K562 (cell line): Measurements from ENCODE around the gene HSPA1L. TPM values are rescaled to one million over a fixed set of nuclear protein-coding genes. Genes with fewer than 3 reads are reported as not detected.
"Not testable (repeated sequence)": the region's sequence is repeated elsewhere in the genome, so short reads cannot be mapped to it uniquely, and the experiment has no call there.

ENCODE experiments used
- ATAC-seq: fragments of 200-7000 bp; cut with Tn5 transposase; 3 replicates; pipeline ENCODE4 v1.9.1; 2020; ENCODE audit warnings: moderate library complexity
- BruUV-seq: library from RNA; stranded (reverse); fragments of 400-500 nt; replicated peaks from 2 replicates; lab custom pipeline; 2021; lab: Mats Ljungman, UMichigan
- CTCF ChIA-PET: fragments of 300-600 bp; formaldehyde crosslinking; extraction: SDS; loops from one replicate; lab custom pipeline; 2021; ENCODE audit warnings: low intra/inter-chr PET ratio; lab: Yijun Ruan, JAX
- POLR2A ChIA-PET: fragments of 300-600, 350-650 bp; sonication (Branson Sonifier 250); formaldehyde crosslinking; extraction: SDS; loops from one replicate; lab custom pipeline; 2021; ENCODE audit warnings: antibody characterized with exemption, inconsistent platforms; lab: Yijun Ruan, JAX
- DNase-seq, 4 experiments: peaks; one replicate each; pipeline versions ENCODE4 v3.0.0 to v3.0.0-alpha.2; 2011 to 2018; ENCODE audit warnings: low spot score in 3 of 4, mixed read lengths in 3 of 4; ENCODE audit errors: extremely low read depth in 1 of 4
- FAIRE-seq: peaks from 2 replicates; lab custom pipeline; 2011; peaks lifted over from hg19 to GRCh38; lab: Jason Lieb, UNC
- H2AFZ ChIP-seq: 2 replicates; pipeline ENCODE4 v1.6.0; 2011; ENCODE audit warnings: low read depth, low read length, control low read depth, inconsistent platforms
- H3K27ac ChIP-seq: fragments of 200-600 bp; 3 replicates; pipeline ENCODE4 v1.8.0; 2011; ENCODE audit warnings: low read depth, mild to moderate bottlenecking, control low read depth, inconsistent platforms, low read length, moderate library complexity, mixed read lengths; ENCODE audit errors: extremely low read depth
- H3K27me3 ChIP-seq, 2 experiments: fragments of 300-600 bp in 1 of 2; 2 replicates in 1 of 2; 3 replicates in 1 of 2; pipeline versions ENCODE4 v1.6.0 to v1.8.0; 2011; ENCODE audit warnings: inconsistent platforms in 2 of 2, low read length in 2 of 2, mild to moderate bottlenecking in 1 of 2, mixed read lengths in 1 of 2, moderate library complexity in 1 of 2; ENCODE audit not compliant: control insufficient read depth in 2 of 2, insufficient read depth in 2 of 2
- H3K36me3 ChIP-seq: fragments of 300-600 bp; 3 replicates; pipeline ENCODE4 v1.8.0; 2011; ENCODE audit warnings: mild to moderate bottlenecking, low read length, inconsistent platforms; ENCODE audit not compliant: control insufficient read depth, insufficient read depth
- H3K4me1 ChIP-seq, 2 experiments: fragments of 200-600 bp in 1 of 2; replicated peaks in 1 of 2; 2 replicates in 1 of 2; 3 replicates in 1 of 2; pipeline versions ENCODE4 v1.5.1 to v1.8.0; 2011; ENCODE audit warnings: inconsistent platforms in 2 of 2, low read length in 2 of 2, mild to moderate bottlenecking in 1 of 2, mixed read lengths in 1 of 2, moderate library complexity in 1 of 2; ENCODE audit not compliant: control insufficient read depth in 2 of 2, insufficient read depth in 2 of 2
- H3K4me2 ChIP-seq: 2 replicates; pipeline ENCODE4 v1.6.1; 2011; ENCODE audit warnings: low read length, control low read depth, inconsistent platforms, mixed read lengths; ENCODE audit not compliant: insufficient read depth
- H3K4me3 ChIP-seq: fragments of 200-600 bp; sonication (generic), shearing (Covaris generic); 2 replicates; pipeline ENCODE4 v1.5.1; 2016; ENCODE audit warnings: control low read depth, inconsistent platforms
- H3K79me2 ChIP-seq: fragments of 200-600 bp; 3 replicates; pipeline ENCODE4 v1.8.0; 2011; ENCODE audit warnings: low read length, inconsistent platforms; ENCODE audit not compliant: control insufficient read depth, insufficient read depth
- H3K9ac ChIP-seq, 2 experiments: 2 replicates each; pipeline versions ENCODE4 v1.6.0 to v1.6.1; 2011; ENCODE audit warnings: low read depth in 2 of 2, low read length in 2 of 2, control low read depth in 1 of 2, inconsistent platforms in 1 of 2, mild to moderate bottlenecking in 1 of 2, mixed read lengths in 1 of 2; ENCODE audit not compliant: insufficient read depth in 1 of 2
- H3K9me1 ChIP-seq: one replicate; pipeline ENCODE4 v1.6.0; 2011; ENCODE audit warnings: inconsistent platforms, mild to moderate bottlenecking, low read length, moderate library complexity; ENCODE audit not compliant: control insufficient read depth, insufficient read depth
- H3K9me3 ChIP-seq: replicated peaks from 2 replicates; pipeline ENCODE4 v1.5.1; 2011; ENCODE audit warnings: low read depth, low read length, inconsistent platforms; ENCODE audit not compliant: control insufficient read depth, insufficient read depth
- H4K20me1 ChIP-seq: replicated peaks from 2 replicates; pipeline ENCODE4 v1.6.1; 2011; ENCODE audit warnings: low read length, inconsistent platforms, mixed read lengths; ENCODE audit not compliant: control insufficient read depth, insufficient read depth
- CHD1 ChIP-seq: fragments of 200-600 bp; sonication (generic); IDR thresholded peaks from one replicate; pipeline ENCODE4 v1.6.1; 2012; ENCODE audit warnings: mild to moderate bottlenecking, moderate library complexity, low read length, inconsistent platforms
- HMGXB4 ChIP-seq: sonication (generic); formaldehyde crosslinking; IDR thresholded peaks from 2 replicates; pipeline ENCODE4 v1.8.1; 2023; ENCODE audit warnings: mild to moderate bottlenecking, missing genetic modification reagents
- KAT7 ChIP-seq: sonication (generic); formaldehyde crosslinking; IDR thresholded peaks from 2 replicates; pipeline ENCODE4 v1.8.0; 2022; ENCODE audit warnings: missing genetic modification reagents, mild to moderate bottlenecking, borderline replicate concordance
- LCOR ChIP-seq: sonication (generic); formaldehyde crosslinking; IDR thresholded peaks from 2 replicates; pipeline ENCODE4 v1.8.0; 2022; ENCODE audit warnings: mild to moderate bottlenecking, missing genetic modification reagents
- MLX ChIP-seq, 2 experiments: fragments of 450-650 bp in 1 of 2; sonication (generic) in 1 of 2; formaldehyde crosslinking; conservative IDR thresholded peaks; 2 replicates each; pipeline versions ENCODE4 v1.4.0 to v1.8.1; 2020 to 2022; ENCODE audit warnings: mild to moderate bottlenecking in 1 of 2, missing genetic modification reagents in 1 of 2
- MXD1 ChIP-seq: fragments of 250-450 bp; sonication (Bioruptor Pico); IDR thresholded peaks from 2 replicates; pipeline ENCODE4 v1.8.0; 2021; ENCODE audit warnings: borderline replicate concordance, mild to moderate bottlenecking, moderate library complexity; ENCODE audit not compliant: poor library complexity, severe bottlenecking
- POLR2B ChIP-seq: fragments of 450-650 bp; IDR thresholded peaks from 2 replicates; pipeline ENCODE4 v1.6.1; 2018; ENCODE audit warnings: low read depth; ENCODE audit not compliant: partially characterized antibody
- STAT6 ChIP-seq: sonication (generic); formaldehyde crosslinking; IDR thresholded peaks from 2 replicates; pipeline ENCODE4 v1.8.1; 2023; ENCODE audit warnings: mild to moderate bottlenecking, missing genetic modification reagents
- ZFX ChIP-seq: sonication (generic); formaldehyde crosslinking; IDR thresholded peaks from 2 replicates; pipeline ENCODE4 v1.8.0; 2022; ENCODE audit warnings: mild to moderate bottlenecking, missing genetic modification reagents, moderate library complexity
- ZNF263 ChIP-seq: sonication (generic); formaldehyde crosslinking; IDR thresholded peaks from 2 replicates; pipeline ENCODE4 v1.8.0; 2022; ENCODE audit warnings: mild to moderate bottlenecking, missing genetic modification reagents, borderline replicate concordance
- WGBS: fragments of 100-300 bp; shearing (Covaris generic); methylation state at CpG from one replicate; pipeline ENCODE4 v1.1.6; 2016; ENCODE audit warnings: low coverage, mixed read lengths; ENCODE audit not compliant: insufficient coverage; ENCODE audit errors: missing lambda C conversion rate; 5-methylcytosine and 5-hydroxymethylcytosine counted together
- in situ Hi-C: fragments of 300-500 bp; cut with MboI; formaldehyde crosslinking; loops from 4 replicates; pipeline ENCODE4 v1.15.0; 2018; ENCODE audit warnings: inconsistent platforms, mixed read lengths
- intact Hi-C: fragments of 100-400 bp; cut with micrococcal nuclease; formaldehyde crosslinking; loops from 2 replicates; pipeline ENCODE4 v1.14.2; 2022
- polyA plus RNA-seq, 8 experiments: library from polyadenylated mRNA; depleted of rRNA in 4 of 8; stranded (reverse) in 5 of 8; unstranded in 3 of 8; fragments of >200 nt; fragmentation: Nextera tagmentation in 2 of 8; fragmentation: Illumina TruSeq in 1 of 8; extraction: Ambion mirVana in 2 of 8; extraction: Trizol in 1 of 8; gene quantifications; 2 replicates each; pipeline versions ENCODE4 v1.2.1 to v1.2.3, GENCODE V29; 2011 to 2014; ENCODE audit warnings: inconsistent platforms in 1 of 8, missing spikeins in 1 of 8
- total RNA-seq, 7 experiments: library from RNA; depleted of rRNA in 6 of 7; stranded (reverse); fragments of >200 nt in 6 of 7; fragmentation: Illumina TruSeq in 2 of 7; extraction: Trizol in 2 of 7; gene quantifications; 2 replicates each; pipeline versions ENCODE4 v1.2.1 to v1.2.3, GENCODE V29; 2011 to 2021; ENCODE audit warnings: low replicate concordance in 1 of 7
- TF ChIP-seq, protein P1 (sequence below): IDR thresholded peaks from 2 replicates; pipeline ENCODE4 v1.6.1; 2016; ENCODE audit warnings: missing genetic modification characterization, missing compliant biosample characterization

HSPA1L gene
- total and polyA plus RNA-seq, 9 of the 15 experiments (the other 6 are each of a cell fraction or from before 2014, with no cell fraction given): 0.14 to 2.1 (median 1.3) TPM

DNA sequence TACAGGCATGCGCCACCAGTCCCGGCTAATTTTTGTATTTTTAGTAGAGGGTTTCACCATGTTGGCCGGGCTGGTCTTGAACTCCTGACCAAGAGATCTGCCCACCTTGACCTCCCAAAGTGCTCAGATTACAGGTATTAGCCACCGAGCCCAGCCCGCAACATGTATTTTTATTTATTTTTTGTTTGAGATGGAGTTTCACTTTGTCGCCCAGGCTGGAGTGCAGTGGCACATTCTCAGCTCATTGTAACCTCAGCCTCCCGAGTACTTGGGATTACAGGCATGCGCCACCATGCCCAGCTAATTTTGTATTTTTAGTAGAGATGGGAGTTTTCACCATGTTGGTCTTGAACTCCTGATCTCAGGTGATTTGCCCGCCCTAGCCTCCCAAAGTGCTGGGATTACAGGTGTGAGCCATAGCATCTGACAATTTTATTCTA, 23.1 kb upstream of the HSPA1L start:
- Histone ChIP-seq H3K79me2 (peaks cover 58% of the 10 kb centered on the region), H3K27ac (peak overlapping the region; percentile 88; the same call in 2 of the 3 replicates)
- TF ChIP-seq LCOR (CRISPR knock-in tag): 0 out of 2 replicates have a peak, but pooled peaks have one; percentile 0
- peak; percentile 47 for TF ChIP-seq CHD1
- TF ChIP-seq, protein P1, sequence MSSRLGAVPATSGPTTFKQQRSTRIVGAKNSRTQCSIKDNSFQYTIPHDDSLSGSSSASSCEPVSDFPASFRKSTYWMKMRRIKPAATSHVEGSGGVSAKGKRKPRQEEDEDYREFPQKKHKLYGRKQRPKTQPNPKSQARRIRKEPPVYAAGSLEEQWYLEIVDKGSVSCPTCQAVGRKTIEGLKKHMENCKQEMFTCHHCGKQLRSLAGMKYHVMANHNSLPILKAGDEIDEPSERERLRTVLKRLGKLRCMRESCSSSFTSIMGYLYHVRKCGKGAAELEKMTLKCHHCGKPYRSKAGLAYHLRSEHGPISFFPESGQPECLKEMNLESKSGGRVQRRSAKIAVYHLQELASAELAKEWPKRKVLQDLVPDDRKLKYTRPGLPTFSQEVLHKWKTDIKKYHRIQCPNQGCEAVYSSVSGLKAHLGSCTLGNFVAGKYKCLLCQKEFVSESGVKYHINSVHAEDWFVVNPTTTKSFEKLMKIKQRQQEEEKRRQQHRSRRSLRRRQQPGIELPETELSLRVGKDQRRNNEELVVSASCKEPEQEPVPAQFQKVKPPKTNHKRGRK (tag): 0 out of 2 replicates have a peak, but pooled peaks have one; percentile 19
- peak; percentile 19; the same call in 1 of the 2 replicates for TF ChIP-seq ZFX (CRISPR knock-in tag)
- peak; percentile 20 for TF ChIP-seq POLR2B
- 0 out of 4 replicates have a peak, but pooled peaks of 1 of the 2 experiments have one; percentile 33 for TF ChIP-seq MLX (CRISPR knock-in tag; conservative IDR thresholded peaks at IDR 0.05)
- TF ChIP-seq STAT6 (CRISPR knock-in tag): peak; percentile 58; the same call in 1 of the 2 replicates
- 0 out of 2 replicates have a peak, but pooled peaks have one; percentile 18 for TF ChIP-seq ZNF263
- peak; percentile 8; the same call in 1 of the 2 replicates for TF ChIP-seq KAT7 (CRISPR knock-in tag)
- peak; percentile 78; the same call in 1 of the 2 replicates for TF ChIP-seq HMGXB4 (CRISPR knock-in tag)
- TF ChIP-seq MXD1 (CRISPR knock-in tag): peak; percentile 5

More for the DNA sequence above, 23.1 kb upstream of the HSPA1L start:
- FAIRE-seq, DNase-seq, H3K27me3 ChIP-seq, in situ Hi-C loops, BruUV-seq, H3K9me1 ChIP-seq, intact Hi-C loops, H3K9me3 ChIP-seq, ATAC-seq, H2AFZ ChIP-seq: not testable (repeated sequence)
- Histone ChIP-seq H3K4me3 (peak overlapping the region; percentile 85), H3K9ac (peak overlapping the region; percentile 98 to 100), H3K4me1 (peaks cover 26 to 43% of the 10 kb centered on the region in 2 experiments), H3K4me2 (peak overlapping the region; percentile 94), H4K20me1 (peaks cover 30% of the 10 kb centered on the region), H3K36me3 (peaks cover 60% of the 10 kb centered on the region)
- WGBS: 29% methylated on average over 9 of the region's 9 CpGs
- ChIA-PET CTCF (interaction anchor here (0.6 kb wide), 1 partner anchor 10 kb away, joined by 3 read pairs; no protein-coding TSS in a partner anchor), POLR2A (interaction anchor here (0.6 to 15.7 kb wide), 26 partner anchors 2 to 297 kb away, joined by 3 to 229 read pairs (median 5); partner anchors contain the start of genes ABHD16A, APOM, BAG6 and C6orf47)
